Hematopoietic multipotent progenitor cell treated with erythropoietin and hydrocortisone succinate and interleukin-3 and kit ligand, for 4 days (in vitro differentiated cells): ENCODE results near the gene CLEC11A.

Experiments used
- DNase-seq: peaks from one replicate; pipeline ENCODE4 v3.0.0-alpha.2; 2015

Gene CLEC11A, protein sequence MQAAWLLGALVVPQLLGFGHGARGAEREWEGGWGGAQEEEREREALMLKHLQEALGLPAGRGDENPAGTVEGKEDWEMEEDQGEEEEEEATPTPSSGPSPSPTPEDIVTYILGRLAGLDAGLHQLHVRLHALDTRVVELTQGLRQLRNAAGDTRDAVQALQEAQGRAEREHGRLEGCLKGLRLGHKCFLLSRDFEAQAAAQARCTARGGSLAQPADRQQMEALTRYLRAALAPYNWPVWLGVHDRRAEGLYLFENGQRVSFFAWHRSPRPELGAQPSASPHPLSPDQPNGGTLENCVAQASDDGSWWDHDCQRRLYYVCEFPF

DNA sequence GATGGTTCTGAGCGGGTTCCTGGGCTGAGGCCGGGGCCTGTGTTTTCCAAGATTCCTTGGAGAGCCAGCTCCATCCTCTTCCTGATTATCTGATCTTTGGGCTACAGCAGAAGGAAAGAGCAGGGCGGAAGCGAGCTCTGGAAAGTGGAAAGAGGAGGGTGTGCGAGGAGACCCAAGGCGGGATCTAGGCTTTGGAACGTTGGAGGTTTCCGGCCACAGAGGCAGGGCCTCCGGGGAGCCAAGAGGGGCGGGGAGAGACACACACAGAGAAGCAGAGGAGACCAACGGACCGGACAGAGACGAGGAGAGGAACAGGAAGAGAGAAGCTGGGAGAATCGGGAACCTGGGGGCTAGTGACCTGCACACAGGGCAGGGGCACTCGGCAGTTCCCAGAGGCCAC is at the start of gene CLEC11A:
TSS of gene CLEC11A (plus strand) at position 296 of the 400 bp plus-strand sequence. CDS start 162 bp downstream, outside the sequence.
- peak; percentile 79 for DNase-seq

DNA sequence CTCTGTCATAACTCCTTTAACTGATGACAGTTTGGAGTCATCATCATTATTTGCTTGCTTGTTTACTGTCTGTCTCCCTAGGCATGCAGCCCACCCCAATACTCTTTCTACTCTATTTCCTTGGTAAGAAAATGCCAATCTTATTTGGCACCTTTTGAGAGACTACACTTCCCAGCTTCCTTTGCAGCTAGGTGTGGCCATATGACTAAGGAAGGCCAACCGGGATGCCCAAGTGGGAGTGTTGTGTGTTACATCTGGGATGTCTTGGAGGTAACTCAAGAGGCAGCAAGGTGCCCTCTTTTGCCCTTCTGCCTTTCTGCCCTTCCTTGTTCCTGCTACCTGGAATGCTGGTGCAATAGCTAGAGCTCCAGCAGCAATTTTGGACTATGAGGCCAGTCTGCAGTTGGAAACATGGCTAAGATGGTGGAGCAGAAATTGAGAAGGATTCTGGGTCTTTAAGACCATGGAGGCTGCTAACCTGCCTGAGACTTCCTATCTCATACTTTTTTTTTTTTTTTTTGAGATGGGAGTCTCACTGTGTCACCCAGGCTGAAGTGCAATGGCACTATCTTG is 46.5 kb upstream of the CLEC11A start:
- DNase-seq, result no peak

DNA sequence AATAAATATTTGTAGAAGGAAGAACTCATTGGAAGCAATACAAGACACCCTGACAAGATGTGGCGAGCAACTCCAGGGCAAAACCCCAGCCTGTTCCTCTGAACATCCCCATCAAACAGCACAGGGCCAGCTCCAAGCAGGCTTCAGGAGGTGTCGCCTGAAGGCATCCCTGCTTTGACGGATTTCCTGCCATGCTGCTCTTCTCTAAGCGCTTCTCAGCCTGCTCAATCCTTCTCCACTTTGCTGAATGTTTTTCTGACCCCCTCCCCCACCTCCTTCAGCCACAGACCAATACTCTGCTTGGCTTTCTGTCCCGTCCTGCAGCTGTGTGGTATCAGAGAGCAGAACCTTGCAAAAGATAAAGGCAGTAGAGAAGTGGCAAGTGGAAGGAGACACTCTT is 45.5 kb upstream of the CLEC11A start:
- no peak for DNase-seq

DNA sequence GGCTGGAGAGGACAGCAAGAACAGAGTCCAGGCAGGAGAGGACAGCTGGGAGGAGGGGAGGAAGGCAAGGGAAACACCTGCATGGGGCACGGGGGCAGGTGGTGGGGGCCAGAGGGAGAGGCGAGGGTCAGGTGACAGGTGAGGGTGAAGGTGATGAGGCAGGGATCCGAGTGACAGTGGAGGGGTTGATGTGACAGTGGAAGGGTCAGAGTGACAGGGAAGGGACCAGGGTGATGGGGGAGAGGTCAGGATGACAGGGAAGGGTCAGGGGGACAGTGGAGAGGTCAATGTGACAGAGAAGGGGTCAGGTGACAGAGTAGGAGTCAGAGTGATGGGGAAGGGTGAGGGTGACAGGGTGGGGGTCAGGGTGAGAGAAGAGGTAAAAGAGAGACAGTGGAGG is 44.8 kb upstream of the CLEC11A start:
- DNase-seq, result no peak

DNA sequence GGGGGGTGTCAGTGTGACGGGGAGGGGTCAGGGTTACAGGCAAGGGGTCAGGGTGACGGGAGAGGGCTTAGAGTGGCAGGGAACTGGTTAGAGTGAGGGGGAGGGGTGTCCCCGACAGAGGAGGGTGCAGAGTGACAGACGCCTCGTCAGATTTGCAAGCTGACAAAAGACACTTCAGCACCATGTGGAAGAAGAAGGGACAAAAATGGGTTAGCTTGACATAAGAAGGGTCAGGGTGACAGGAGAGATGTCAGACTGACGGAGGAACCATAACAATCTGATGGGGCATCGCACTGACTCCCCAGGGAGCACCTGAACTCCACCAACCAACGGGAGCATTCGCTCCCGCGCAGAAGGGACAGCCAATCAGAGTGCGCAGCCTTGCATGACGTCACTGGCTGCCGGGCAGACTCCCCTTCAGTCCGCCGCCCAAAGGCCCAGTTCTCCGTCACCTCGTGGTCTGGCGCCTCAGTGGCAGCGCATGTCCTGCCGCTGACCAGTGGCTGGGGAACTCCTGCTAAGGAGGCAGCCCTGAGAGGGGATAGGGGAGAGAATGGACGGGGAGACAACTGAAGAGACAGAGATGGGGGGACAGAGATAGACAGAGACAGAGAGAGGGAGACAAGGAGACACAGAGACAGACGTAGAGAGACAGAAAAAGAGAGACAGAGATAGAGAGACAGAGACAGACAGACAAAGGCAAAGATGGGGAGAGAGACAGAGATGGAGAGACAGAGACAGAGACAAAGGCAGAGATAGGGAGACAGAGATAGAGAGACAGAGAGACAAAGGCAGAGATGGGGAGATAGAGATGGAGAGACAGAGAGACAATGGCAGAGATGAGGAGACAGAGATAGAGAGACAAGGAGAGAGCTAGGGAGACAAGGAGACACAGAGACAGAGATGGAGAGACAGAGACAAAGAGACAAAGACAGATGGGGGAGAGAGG is 43.7 kb upstream of the CLEC11A start:
- DNase-seq, result peak; percentile 90

DNA sequence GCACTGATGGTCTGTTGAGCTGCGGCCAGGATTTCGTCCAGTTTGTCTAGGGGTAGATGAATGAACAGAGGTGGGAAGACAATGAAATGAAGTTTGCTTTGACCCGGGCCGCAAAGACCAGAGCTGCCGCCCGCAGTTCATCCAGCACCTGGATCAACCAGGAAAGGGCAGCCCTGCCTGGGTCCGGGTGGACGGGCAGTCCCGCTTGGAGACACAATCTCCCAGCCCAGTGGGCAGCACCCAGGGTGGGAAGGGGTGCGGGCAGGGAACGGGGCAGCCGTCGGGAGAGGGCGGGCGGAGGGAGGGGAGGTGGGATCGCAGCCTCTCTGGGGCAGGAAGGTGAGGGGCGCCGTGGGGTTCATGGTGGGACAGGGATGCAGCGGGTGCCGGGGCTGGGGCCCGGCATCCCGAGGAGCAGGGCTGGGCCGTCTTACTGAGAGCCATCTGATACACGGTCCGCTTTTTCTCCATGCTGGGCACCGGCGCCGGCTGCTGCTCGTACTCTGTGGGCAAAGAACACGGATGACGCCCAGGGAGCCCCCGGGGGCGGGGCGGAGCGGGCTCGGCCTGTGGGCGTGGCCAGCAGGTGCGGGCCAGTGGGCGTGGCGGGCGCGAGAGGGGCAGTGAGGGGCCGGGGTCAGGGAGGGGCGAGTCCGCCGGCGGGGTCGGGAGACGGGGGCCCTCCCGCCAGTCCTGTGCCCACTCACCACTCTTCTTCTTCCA is 36.7 kb upstream of the CLEC11A start:
- no peak for DNase-seq

DNA sequence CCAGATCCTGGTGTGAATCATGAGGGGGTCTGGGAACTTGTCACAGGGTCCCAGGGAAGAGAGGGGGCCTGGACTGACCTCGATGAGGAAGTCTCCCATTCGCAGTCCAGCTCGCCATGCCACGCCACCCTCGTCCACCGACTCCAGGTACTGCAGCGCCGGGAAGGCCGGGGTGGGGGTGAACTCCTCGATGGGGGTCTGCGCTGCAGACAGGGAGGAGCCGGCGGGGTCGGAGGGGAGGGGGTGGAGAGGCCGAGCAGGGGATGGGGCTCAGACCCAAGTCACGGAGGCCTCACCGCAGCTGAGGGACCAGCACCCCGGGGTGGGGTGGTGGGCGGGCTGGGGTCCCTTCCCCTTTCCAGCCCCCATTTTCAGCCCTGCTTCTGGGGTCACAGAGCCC is 34.4 kb upstream of the CLEC11A start:
- no peak for DNase-seq

DNA sequence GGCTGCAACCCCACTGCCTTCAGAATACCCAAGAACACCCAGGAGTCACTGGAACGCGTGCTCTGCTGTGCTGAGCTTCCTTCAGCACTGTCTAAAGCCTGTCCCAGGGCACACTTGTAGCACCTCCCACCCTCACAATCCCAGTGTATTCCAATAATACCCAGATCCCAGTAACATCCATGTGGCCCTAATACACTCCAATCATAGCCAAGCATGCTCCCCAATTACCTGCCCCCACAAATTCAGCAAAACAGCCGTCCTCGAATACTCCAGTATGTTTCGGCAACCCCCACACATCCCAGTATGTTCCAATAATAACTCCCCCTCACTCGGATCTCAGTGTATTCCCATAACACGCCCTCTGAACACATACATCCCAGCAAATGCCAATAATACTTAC is 32.7 kb upstream of the CLEC11A start:
- DNase-seq, result no peak

DNA sequence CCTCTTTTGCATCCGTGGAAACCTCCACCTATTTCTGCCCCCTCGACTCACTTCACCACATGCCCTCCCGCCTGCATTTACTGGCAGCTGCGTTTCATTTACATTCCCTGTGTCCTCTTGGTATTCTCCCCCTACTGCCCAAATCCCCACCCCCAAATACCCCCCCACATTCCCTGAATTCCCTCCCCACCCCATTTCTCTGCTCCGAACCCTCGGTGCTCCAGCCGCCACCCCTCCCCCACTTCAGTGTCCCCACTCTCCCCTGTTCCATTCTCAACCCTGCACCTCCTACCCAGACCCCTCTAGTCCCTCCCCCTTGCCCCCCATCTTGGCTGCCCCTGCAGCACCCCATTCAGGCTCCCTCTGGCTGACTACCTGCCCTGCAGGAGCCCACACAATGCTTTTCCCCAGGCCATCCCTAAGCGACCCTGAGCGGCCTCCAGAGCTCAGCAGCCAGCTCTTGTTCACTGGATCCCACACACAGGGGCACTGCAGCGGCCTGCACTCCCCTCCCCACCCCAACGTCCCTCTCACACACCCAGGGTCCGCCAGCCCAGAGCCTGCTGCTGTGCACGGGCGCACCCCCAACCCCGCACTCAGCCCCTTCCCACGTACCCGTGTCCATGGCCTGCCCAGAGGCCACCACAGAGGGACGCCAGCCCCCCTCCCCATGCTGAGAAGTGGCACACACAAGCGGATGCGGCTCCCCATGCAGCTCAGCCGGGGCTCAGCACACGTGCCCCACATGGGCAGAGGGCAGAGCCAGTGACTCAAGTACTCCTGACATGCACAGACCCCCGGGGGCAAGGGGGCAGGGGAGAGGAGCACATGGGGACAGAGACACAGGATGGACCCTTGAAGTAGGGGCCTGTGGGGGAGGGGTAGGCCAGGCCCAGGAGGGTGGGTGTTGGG is 29.8 kb upstream of the CLEC11A start:
- DNase-seq, result no peak

DNA sequence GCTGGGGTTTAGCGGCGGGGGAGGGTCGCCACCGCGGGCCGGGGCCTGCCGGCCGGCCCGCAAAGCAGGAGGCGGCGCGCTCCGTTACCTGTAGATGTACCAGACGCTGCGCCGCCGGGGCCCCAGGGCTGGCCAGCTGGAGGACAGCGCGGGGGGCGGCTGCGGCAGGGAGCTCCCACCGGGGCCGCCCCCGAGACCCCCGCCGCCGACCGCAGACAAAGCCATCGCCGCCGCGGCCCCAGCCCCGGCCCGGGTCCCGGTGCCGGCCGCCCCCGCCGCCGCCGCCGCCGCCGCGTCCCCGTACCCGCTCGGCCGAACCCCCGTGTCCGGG is 28.4 kb upstream of the CLEC11A start:
- no peak for DNase-seq

DNA sequence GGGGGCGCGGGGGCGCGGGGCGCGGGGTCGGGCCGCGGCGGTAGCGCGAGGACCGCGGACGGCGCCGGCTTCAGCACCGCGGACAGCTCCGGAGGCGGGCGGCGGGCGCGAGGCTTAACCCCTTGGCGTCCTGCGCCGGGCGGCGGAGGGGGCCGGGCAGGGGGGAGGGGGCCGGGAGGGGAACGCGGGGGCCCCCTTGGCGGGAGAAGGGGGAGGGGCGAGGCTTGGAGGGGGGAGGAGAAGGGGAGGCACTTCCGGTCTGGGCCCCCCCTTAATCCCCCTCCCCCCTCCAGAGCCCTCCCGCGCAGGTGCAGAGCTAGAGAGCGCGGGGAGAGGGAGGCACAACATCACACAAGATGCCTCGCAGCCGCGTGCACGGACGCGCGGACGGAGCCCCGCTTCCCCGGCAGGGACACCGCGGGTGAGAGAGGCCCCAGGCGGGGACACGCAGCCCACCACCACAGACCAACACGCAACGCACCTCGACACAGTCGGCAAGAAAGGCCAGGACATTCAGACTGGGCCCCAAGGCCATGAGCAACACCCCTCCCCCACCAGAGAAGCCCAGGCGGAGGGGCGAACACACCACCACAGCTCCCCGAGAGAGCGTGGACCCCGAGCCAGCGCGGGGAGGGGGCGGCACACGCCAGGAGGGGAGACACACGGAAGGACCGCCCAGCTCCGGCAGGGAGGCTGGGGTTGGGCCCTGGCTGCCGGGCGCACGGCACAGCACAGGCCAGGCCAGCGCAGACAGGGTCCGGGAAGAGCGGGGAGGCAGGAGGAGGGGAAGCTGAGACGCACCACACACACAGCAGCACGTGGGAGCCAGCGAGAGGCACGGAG is 27.7 kb upstream of the CLEC11A start:
- peak; percentile 60 for DNase-seq

DNA sequence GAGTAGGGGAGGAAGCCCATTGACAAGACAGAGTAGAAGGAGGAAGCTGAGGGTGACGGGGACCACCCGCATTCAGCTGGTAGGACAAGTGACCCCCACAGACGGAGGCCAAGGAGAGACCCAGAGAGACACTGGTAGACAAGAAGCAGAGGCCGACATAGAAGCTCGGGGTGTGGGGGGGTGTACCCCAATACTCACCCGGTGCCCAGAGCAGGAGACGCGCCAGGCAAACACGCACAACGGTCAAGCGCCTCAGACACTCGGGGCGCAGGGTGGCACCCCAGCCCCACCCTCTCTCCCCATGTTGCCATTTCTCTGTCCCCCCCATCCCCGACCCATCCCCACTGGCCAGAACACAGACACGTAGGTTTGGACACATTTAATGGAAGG is 27.1 kb upstream of the CLEC11A start:
- DNase-seq, result no peak

DNA sequence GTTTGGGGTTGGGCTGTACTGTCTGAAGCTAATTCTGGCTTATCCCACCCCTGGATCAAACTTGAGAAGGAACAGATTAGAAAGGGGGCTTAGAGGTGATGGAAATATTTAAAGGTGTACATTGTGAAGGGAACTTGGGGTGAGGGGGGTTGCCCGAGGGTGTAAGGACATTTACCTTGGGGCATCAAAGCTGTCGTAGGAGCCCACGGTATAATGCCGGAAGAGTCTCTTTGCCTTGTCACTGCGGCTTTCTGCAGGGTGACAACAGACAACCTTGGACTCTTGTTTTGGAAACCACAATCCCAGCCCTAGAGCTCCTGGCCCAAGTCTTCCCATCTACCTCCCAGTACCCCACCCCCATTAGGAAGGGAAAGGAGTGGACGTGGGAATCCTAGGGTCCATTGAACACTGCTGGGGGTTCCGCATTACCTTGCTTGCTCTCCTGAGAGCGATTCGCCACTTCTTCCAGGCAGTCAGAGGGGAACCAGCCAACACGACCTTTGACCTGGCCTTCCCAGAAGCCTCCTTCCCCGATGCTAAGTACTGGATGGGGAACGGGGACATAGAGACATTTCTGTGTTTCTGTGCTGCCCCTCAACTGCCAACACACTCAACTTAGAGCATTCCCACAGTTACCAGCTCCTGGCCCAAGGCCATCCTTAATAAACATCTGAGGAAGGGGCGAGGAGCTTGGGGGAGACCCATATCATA is 25.6 kb upstream of the CLEC11A start:
- DNase-seq, result no peak

DNA sequence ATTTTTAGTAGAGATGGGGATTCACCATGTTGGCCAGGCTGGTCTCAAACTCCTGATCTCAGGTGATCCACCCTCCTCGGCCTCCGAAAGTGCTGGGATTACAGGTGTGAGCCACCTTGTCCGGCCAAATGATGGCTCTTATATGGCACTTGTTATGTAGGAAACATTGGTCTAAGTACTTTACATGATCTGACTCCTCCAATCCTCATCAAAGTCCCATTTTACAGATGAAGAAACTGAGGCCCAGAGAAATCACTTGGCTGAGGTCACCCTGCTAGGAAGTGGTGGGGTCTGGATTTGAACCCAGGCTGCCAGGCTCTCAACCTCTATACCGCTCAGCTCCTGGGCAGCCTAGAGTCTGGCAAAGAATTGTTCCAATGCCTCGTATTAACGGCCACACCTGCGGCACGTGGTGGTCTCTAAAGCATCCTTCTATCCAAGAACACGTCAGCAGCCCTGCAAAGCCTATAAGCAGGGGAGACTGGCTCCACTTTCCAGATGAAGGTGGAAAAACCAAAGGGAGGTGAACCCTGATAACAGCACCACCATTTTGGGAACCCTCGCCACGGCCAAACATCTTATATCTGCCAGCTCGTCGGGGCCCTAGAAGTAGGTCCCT is 21.7 kb upstream of the CLEC11A start:
- DNase-seq, result no peak

DNA sequence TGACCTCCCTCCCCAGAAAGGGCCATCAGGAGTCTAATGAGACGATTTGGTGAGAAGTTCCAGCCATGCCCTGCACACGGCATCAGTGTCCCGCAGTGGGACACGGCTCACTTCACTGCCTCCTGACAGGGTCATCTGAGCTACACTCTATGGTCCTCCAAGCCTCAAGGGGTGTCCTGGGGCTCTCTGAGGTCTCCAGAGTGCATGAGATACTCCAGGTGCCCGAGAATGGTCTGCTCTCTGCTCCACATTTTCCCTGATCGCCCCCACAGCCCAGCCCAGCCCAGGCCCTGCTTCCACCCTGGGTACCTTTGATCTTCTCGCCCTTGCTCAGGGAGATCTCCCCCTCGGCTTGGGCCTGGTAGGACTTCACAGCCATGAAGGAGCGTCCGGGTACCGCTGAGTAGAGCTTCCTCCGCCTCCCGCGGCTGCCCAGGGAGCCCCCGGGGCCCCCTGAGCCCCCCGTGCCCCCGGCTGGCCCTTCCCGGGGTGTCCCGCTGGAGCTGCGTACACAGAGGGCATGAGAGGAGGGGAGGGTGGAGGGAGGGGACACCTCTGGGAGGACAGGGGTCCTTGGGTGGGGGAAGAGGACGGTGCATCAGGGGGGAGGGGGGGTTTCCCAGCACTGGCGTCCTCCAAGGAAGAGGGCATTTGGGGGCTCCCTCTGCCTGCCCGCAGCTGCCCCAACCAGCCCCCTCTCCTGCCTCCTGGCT is 20.9 kb upstream of the CLEC11A start:
- no peak for DNase-seq

DNA sequence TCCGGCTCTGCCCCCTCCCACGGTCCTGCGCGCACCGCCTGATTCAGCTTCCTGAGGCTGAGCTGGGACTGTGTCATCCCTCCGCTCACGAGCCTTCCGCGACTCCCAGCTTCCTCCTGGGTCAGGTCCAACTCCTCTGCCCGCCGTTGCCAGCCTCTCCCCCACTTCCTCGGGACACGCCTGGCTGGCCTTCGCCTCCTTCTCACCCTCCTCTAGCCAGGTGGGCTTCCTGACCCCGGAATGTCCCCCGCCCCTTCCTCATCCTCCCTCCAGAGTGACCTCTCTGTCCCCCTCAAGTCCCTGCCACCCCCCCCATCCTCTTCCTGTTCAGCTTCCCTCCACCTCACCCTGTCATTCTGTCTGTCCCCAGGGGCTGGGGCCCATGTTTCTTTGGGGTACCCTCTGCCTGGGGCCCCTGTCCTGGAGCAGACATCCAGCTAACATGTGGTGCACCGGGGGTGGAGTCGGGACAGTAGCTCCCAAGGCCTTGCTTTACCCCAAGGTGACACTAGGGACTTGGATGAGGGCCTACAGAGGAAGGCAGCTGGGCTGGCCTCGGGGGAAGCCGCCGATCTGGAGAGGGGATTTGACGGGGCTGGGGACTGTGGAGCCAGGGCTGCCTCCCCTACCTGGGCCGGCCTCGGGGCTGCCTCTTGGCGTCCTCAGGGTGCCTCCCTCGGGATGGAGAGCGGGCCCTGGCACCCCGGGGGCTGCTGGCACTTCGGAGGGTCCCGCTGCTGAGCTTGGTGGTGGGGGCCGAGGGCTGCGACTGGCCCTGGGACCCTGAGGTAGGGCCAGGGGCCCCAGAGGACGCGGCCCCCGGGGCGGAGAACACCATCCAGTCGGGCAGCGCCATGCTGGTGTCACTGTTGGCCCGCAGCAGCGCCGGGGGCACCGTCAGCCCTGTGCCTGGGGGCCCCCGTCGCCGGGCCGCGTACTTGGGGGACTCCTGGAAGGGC is 20.0 kb upstream of the CLEC11A start:
- no peak for DNase-seq

DNA sequence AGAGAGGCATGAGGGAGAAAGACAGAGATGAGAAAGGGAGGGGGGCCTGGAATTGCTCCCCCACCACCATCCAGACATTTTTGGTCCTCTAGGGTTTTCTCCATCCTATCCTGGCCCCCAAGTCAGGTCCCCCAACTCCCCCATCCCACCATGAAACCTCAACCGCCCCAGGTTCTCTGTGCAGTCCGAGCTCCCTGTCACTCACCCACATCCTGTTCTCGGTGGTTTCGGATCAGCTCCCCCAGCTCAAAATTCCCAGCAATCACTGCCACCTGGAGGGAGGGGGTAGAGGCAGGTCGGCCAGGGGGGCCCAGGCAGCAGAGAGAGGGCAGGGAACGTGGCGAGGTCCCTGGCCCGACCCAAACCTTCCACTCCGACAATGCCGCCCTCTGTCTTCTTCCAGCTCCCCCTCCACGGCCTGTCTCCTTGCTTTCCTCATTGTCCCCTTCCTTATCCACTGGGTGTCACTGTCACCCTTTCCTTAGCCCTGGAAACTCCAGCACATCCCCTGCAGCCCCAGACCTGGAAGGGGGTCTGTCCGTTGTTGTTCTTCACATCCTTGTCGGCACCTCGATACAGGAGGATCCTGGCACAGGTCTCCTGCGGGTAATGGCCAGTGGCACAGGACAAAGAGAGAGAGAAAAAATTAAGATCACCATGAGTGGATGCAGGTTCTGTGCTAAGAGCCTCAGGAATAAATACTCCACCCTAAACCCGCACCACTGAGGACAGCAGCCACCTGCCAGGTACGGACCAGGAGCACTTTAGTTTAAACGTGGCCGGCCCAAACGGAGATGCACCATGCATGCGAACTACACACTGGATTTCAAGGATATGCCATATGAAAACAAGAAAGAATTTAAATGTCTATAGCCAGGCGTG is 19.0 kb upstream of the CLEC11A start:
- DNase-seq, result peak; percentile 30
